Natural killer cell (primary cell): ENCODE measurements around the gene UBE2R2. TPM values are rescaled to one million over a fixed set of nuclear protein-coding genes. Genes with fewer than 3 reads are reported as not detected.
A peak's percentile ranks its signal among the peaks of the same experiment; 100 is the strongest.

Source experiments
- ATAC-seq, 3 donors: fragments of 150-1000 bp in 2 of 3; fragments of 200-7000 bp in 1 of 3; cut with Tn5 transposase; 1 replicate in 1 of 3; 2 replicates in 2 of 3; pipeline ENCODE4 v1.10.0; 2021; ENCODE audit warnings: mild to moderate bottlenecking in 2 of 3, moderate library complexity in 2 of 3
- DNase-seq, 2 donors: peaks; one replicate each; pipeline versions ENCODE4 v3.0.0 to v3.0.0-alpha.2; 2013 to 2021; ENCODE audit warnings: mixed read lengths in 1 of 2
- H3K27ac ChIP-seq: one replicate; pipeline ENCODE4 v1.5.1; 2013; ENCODE audit warnings: mild to moderate bottlenecking, low read length
- H3K27me3 ChIP-seq: one replicate; pipeline ENCODE4 v1.6.1; 2013; ENCODE audit warnings: low read length; ENCODE audit not compliant: control insufficient read depth, insufficient read depth
- H3K36me3 ChIP-seq: one replicate; pipeline ENCODE4 v1.6.1; 2013; ENCODE audit warnings: low read length; ENCODE audit not compliant: control insufficient read depth, insufficient read depth
- H3K4me1 ChIP-seq: one replicate; pipeline ENCODE4 v1.6.1; 2013; ENCODE audit warnings: low read length; ENCODE audit not compliant: control insufficient read depth, insufficient read depth
- H3K4me3 ChIP-seq: one replicate; pipeline ENCODE4 v1.5.1; 2013; ENCODE audit warnings: low read length
- H3K9me3 ChIP-seq: one replicate; pipeline ENCODE4 v1.6.1; 2013; ENCODE audit warnings: low read length; ENCODE audit not compliant: control insufficient read depth, insufficient read depth
- H3K27ac Mint-ChIP-seq, 2 donors: one replicate each; pipeline ENCODE4 v1.8.0; 2022; ENCODE audit warnings: mild to moderate bottlenecking in 2 of 2, mixed read lengths in 2 of 2, moderate library complexity in 1 of 2
- H3K27me3 Mint-ChIP-seq, 2 donors: one replicate each; pipeline ENCODE4 v1.8.0; 2022; ENCODE audit warnings: low read depth in 2 of 2, mixed read lengths in 2 of 2
- H3K36me3 Mint-ChIP-seq: one replicate; pipeline ENCODE4 v1.8.0; 2022; ENCODE audit warnings: mixed read lengths
- H3K4me1 Mint-ChIP-seq, 2 donors: one replicate each; pipeline ENCODE4 v1.8.0; 2022; ENCODE audit warnings: mixed read lengths in 2 of 2
- H3K4me3 Mint-ChIP-seq: one replicate; pipeline ENCODE4 v1.8.0; 2022; ENCODE audit warnings: mild to moderate bottlenecking, moderate library complexity, mixed read lengths
- H3K9me3 Mint-ChIP-seq, 2 donors: one replicate each; pipeline ENCODE4 v1.8.0; 2022; ENCODE audit warnings: mixed read lengths in 2 of 2
- WGBS: methylation state at CpG from one replicate; pipeline ENCODE4 v1.1.7; 2013; ENCODE audit warnings: missing lambda C conversion rate; ENCODE audit not compliant: insufficient coverage; 5-methylcytosine and 5-hydroxymethylcytosine counted together
- intact Hi-C: fragments of 100-400 bp; cut with micrococcal nuclease; formaldehyde crosslinking; loops from one replicate; pipeline ENCODE4 v1.14.2; 2022
- total RNA-seq, 4 donors: library from RNA; stranded (reverse); fragments of 120-200 nt in 1 of 4; gene quantifications; one replicate each; pipeline versions ENCODE4 v1.2.3 to v1.2.4, GENCODE V29; 2013 to 2022
- TF ChIP-seq, protein P1 (sequence below): fragments of 200-600 bp; IDR thresholded peaks from one replicate; pipeline ENCODE4 v1.8.0; 2022; ENCODE audit warnings: antibody characterized with exemption

The UBE2R2 gene
- total RNA-seq, 3 donors from 2014 or later (not counting 1 experiment from before 2014, with no cell fraction given), result 31.2 to 36.0 (median 31.9) TPM

DNA sequence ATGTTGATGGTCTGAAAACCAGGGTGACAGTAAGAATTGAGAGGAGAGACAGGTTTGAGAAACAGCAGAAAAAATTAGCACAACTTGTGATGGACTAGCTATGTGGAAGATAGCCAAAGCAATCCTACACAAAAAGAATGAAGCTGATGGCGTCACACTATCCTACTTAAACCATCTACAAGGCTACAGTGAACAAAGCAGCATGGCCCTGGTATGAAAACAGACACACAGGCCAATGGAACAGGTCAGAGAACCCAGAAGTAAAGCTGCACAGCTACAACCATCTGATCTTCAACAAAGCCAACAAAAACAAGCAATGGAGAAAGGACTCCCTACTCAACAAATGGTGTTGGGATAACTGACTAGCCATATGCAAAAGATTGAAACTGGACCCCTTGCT is 7.5 kb upstream of the UBE2R2 start:
- no peaks in the 10 kb centered on the region for H3K9me3 ChIP-seq
- Mint-ChIP-seq H3K4me1 (peaks cover 10% of the 10 kb centered on the region in 2 donors), H3K36me3 (no peaks in the 10 kb centered on the region), H3K4me3 (no peak overlapping the region), H3K9me3 (no peaks in the 10 kb centered on the region), H3K27me3 (peaks cover 0 to 2% of the 10 kb centered on the region in 2 donors), H3K27ac (no peak overlapping the region)
- 87% methylated on average over 1 of the region's 1 CpG for WGBS
- ATAC-seq (no peak), DNase-seq (no peak)
- TF ChIP-seq, protein P1, sequence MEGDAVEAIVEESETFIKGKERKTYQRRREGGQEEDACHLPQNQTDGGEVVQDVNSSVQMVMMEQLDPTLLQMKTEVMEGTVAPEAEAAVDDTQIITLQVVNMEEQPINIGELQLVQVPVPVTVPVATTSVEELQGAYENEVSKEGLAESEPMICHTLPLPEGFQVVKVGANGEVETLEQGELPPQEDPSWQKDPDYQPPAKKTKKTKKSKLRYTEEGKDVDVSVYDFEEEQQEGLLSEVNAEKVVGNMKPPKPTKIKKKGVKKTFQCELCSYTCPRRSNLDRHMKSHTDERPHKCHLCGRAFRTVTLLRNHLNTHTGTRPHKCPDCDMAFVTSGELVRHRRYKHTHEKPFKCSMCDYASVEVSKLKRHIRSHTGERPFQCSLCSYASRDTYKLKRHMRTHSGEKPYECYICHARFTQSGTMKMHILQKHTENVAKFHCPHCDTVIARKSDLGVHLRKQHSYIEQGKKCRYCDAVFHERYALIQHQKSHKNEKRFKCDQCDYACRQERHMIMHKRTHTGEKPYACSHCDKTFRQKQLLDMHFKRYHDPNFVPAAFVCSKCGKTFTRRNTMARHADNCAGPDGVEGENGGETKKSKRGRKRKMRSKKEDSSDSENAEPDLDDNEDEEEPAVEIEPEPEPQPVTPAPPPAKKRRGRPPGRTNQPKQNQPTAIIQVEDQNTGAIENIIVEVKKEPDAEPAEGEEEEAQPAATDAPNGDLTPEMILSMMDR, result no peak
- H3K4me3 ChIP-seq, result no peak overlapping the region
- H3K36me3 ChIP-seq, result no peaks in the 10 kb centered on the region
- H3K4me1 ChIP-seq, result peaks cover 8% of the 10 kb centered on the region
- intact Hi-C loops, result no loop called here
- H3K27ac ChIP-seq, result no peak overlapping the region
- H3K27me3 ChIP-seq, result no peaks in the 10 kb centered on the region

DNA sequence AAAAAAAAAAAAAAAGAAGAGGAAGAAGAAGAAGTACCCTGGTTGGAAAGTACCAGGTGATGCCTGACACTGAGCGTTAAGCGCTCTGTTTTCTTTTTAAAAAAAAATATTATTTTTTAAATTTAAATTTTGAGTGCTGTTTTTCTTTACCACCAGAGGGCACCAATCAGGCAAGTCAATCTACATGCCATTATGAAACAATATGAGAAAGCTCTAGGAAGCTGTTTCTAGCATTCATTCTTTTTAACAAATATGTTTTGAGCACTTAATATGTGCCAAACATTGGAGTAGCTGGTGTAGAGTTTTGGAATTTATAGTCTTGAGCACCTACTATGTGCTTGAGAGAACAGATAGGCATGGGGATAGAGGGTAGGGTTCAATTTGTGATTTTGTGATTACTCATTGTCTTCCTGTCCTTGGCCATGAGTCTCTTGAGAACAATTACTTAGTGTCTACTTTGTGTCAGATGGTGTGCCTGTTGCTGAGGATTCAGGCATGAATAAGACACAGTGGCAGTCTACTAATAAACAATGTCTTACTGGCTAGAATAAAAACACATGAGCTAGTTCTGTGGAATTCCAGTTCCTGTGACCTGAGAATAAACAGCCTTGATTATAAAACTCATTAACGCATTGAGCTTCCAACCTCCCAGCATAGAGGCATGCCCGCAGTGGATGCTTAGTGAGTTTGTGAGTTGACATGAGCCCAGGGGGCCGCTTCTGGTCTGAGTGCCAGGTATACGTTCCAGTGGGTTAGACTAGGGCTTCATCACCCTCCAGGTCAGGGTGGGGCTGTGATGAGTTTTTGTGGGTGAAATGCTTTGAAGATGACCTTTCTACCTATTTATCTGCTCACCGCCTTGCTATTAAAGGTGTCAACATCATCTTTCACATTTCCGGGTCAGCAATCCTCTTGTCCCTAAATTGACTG is 3.0 kb upstream of the UBE2R2 start:
- DNase-seq, result peak in 1 of 2 donors; percentile 78
- H3K27ac ChIP-seq, result peak overlapping the region; percentile 13
- WGBS, result 82% methylated on average over 5 of the region's 8 CpGs

DNA sequence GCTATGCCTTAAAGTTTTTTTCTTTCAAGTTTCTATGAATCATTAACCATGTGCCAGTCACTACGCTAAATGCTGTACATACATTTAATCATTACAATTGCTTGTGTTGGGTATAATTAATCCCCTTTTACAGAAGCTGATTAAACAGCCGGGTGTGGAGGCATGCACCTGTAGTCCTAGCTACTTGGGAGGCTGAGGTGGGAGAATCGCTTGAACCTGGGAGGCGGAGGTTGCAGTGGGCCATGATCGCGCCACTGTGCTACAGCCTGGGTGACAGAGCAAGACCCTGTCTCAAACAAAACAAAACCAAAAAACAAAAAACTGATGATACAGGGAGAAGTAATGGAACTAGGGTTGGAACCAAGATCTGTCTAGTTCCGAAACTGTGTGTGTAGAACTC is 1.2 kb upstream of the UBE2R2 start:
- ATAC-seq (no peak), DNase-seq (no peak)
- Histone ChIP-seq H3K27me3 (no peaks in the 10 kb centered on the region), H3K4me3 (no peak overlapping the region), H3K36me3 (no peaks in the 10 kb centered on the region), H3K4me1 (peaks cover 32% of the 10 kb centered on the region), H3K9me3 (no peaks in the 10 kb centered on the region), H3K27ac (peak overlapping the region; percentile 98)
- WGBS, result 95% methylated on average over 4 of the region's 7 CpGs
- TF ChIP-seq, protein P1, result no peak
- Mint-ChIP-seq H3K4me1 (peaks cover 46 to 55% of the 10 kb centered on the region in 2 donors), H3K36me3 (no peaks in the 10 kb centered on the region), H3K4me3 (peak overlapping the region; percentile 87), H3K27ac (peak overlapping the region; percentile 90 to 91), H3K9me3 (no peaks in the 10 kb centered on the region), H3K27me3 (no peaks in the 10 kb centered on the region)
- intact Hi-C loops, result loop anchor here (2.0 to 5.0 kb wide), 3 partner anchors 67 to 562 kb away; partner anchors contain the start of gene MYORG

More for the DNA sequence above, 3.0 kb upstream of the UBE2R2 start:
- Histone ChIP-seq H3K27me3 (no peaks in the 10 kb centered on the region), H3K36me3 (no peaks in the 10 kb centered on the region), H3K4me1 (peaks cover 26% of the 10 kb centered on the region), H3K9me3 (no peaks in the 10 kb centered on the region), H3K4me3 (no peak overlapping the region)
- Mint-ChIP-seq H3K4me3 (no peak overlapping the region), H3K27ac (peak overlapping the region; percentile 90 to 91), H3K36me3 (no peaks in the 10 kb centered on the region), H3K9me3 (no peaks in the 10 kb centered on the region), H3K27me3 (peaks cover 0 to 2% of the 10 kb centered on the region in 2 donors), H3K4me1 (peaks cover 30 to 38% of the 10 kb centered on the region in 2 donors)
- intact Hi-C loops, result loop anchor here (1.0 kb wide), 1 partner anchor 38 kb away; no protein-coding TSS in a partner anchor
- TF ChIP-seq, protein P1, result peak; percentile 73
- no peak for ATAC-seq
